Upper lobe of left lung (tissue), 6 donors: Measurements from ENCODE around the gene SPATA16. TPM values are rescaled to one million over a fixed set of nuclear protein-coding genes. Genes with fewer than 3 reads are reported as not detected.

Experiments
- ATAC-seq, 2 donors: fragments of 200-7000 bp; cut with Tn5 transposase; one replicate each; pipeline ENCODE4 v1.9.1; 2022; ENCODE audit warnings: mild to moderate bottlenecking in 2 of 2, moderate library complexity in 2 of 2; ENCODE audit not compliant: low FRiP score in 2 of 2
- DNase-seq, 2 donors: peaks; one replicate each; pipeline ENCODE4 v3.0.0-alpha.2; 2019 to 2020
- H3K27ac ChIP-seq, 4 donors: fragments of 200-600 bp; sonication (generic); one replicate each; pipeline ENCODE4 v1.5.1; 2016 to 2019
- H3K27me3 ChIP-seq, 4 donors: fragments of 200-600 bp; sonication (generic); one replicate each; pipeline ENCODE4 v1.5.1; 2017 to 2019
- H3K36me3 ChIP-seq, 4 donors: fragments of 200-600 bp; sonication (generic); one replicate each; pipeline ENCODE4 v1.5.1; 2016 to 2019
- H3K4me1 ChIP-seq, 4 donors: fragments of 200-600 bp; sonication (generic); one replicate each; pipeline ENCODE4 v1.5.1; 2018 to 2019
- H3K4me3 ChIP-seq, 4 donors: fragments of 200-600 bp; sonication (generic); one replicate each; pipeline ENCODE4 v1.5.1; 2017 to 2019; ENCODE audit warnings: mild to moderate bottlenecking in 2 of 4, moderate library complexity in 1 of 4
- H3K9me3 ChIP-seq, 4 donors: fragments of 200-600 bp; sonication (generic); one replicate each; pipeline ENCODE4 v1.5.1; 2018 to 2019
- CTCF ChIP-seq, 6 experiments: fragments of 450-650 bp in 4 of 6; fragments of 200-600 bp in 2 of 6; sonication (generic) in 2 of 6; IDR thresholded peaks; one replicate each; pipeline ENCODE4 v1.5.1; 2016 to 2019; ENCODE audit warnings: antibody characterized with exemption in 6 of 6
- EP300 ChIP-seq, 4 donors: sonication (generic); formaldehyde crosslinking; IDR thresholded peaks; one replicate each; pipeline ENCODE4 v1.5.1; 2017; ENCODE audit warnings: antibody characterized with exemption in 4 of 4, control low read depth in 2 of 4
- POLR2A ChIP-seq, 4 donors: fragments of 450-650 bp; IDR thresholded peaks; one replicate each; pipeline ENCODE4 v1.5.1; 2016 to 2017; ENCODE audit warnings: antibody characterized with exemption in 4 of 4, mild to moderate bottlenecking in 2 of 4
- POLR2AphosphoS5 ChIP-seq, 2 donors: sonication (generic); formaldehyde crosslinking; IDR thresholded peaks; one replicate each; pipeline ENCODE4 v1.5.1; 2017; ENCODE audit warnings: antibody characterized with exemption in 2 of 2
- WGBS, 2 donors: methylation state at CpG; one replicate each; pipeline ENCODE4 v1.1.5; 2017 to 2018; 5-methylcytosine and 5-hydroxymethylcytosine counted together
- total RNA-seq, 6 donors: library from RNA; depleted of rRNA in 4 of 6; stranded (reverse); fragments of >200 nt in 4 of 6; gene quantifications; one replicate each; pipeline versions ENCODE4 v1.1.0 to v1.2.1, GENCODE V29; 2016 to 2021
- donor health status: DM: no; HTN: no; CAD: no; lungs with moderate emphysema.
- donor health status: DM: no; HTN: yes; CAD: no; lungs with severe emphysema.

The SPATA16 gene
- total RNA-seq, 6 donors from 2014 or later = not detected

- DNase-seq (no peak), ATAC-seq (no peak)
- Histone ChIP-seq H3K27ac (no peak overlapping the region), H3K36me3 (no peaks in the 10 kb centered on the region), H3K4me3 (no peak overlapping the region), H3K4me1 (no peaks in the 10 kb centered on the region), H3K9me3 (no peaks in the 10 kb centered on the region), H3K27me3 (no peaks in the 10 kb centered on the region)
- WGBS, 2 donors = 41 to 45% methylated on average over 4 of the region's 4 CpGs
- no peak for TF ChIP-seq POLR2AphosphoS5 (IDR thresholded peaks at IDR 0.05)
- TF ChIP-seq EP300 (IDR thresholded peaks at IDR 0.05) = no peak
- TF ChIP-seq POLR2A (IDR thresholded peaks at IDR 0.05) = no peak
- TF ChIP-seq CTCF (IDR thresholded peaks at IDR 0.05) = no peak
Observed at GRCh38 chr3:172840913-172841312, 300.1 kb downstream of the SPATA16 start.

- ATAC-seq (no peak), DNase-seq (no peak)
- no peak overlapping the region for H3K4me3 ChIP-seq
- H3K36me3 ChIP-seq = no peaks in the 10 kb centered on the region
- H3K27me3 ChIP-seq = no peaks in the 10 kb centered on the region
- no peak overlapping the region for H3K27ac ChIP-seq
- no peaks in the 10 kb centered on the region for H3K9me3 ChIP-seq
- H3K4me1 ChIP-seq = no peaks in the 10 kb centered on the region
- WGBS, 2 donors = 67 to 78% methylated on average over 4 of the region's 4 CpGs
- no peak for TF ChIP-seq CTCF (IDR thresholded peaks at IDR 0.05)
- no peak for TF ChIP-seq EP300 (IDR thresholded peaks at IDR 0.05)
Observed at GRCh38 chr3:172840463-172840862, 300.6 kb downstream of the SPATA16 start.

GRCh38 chr3:172839679-172840078, 301.4 kb downstream of the SPATA16 start:
- ATAC-seq (no peak), DNase-seq (no peak)
- TF ChIP-seq EP300 (IDR thresholded peaks at IDR 0.05) = no peak
- no peak for TF ChIP-seq POLR2A (IDR thresholded peaks at IDR 0.05)
- TF ChIP-seq POLR2AphosphoS5 (IDR thresholded peaks at IDR 0.05) = no peak
- no peak for TF ChIP-seq CTCF (IDR thresholded peaks at IDR 0.05)
- Histone ChIP-seq H3K4me3 (no peak overlapping the region), H3K36me3 (no peaks in the 10 kb centered on the region), H3K27ac (no peak overlapping the region), H3K27me3 (no peaks in the 10 kb centered on the region), H3K4me1 (no peaks in the 10 kb centered on the region), H3K9me3 (no peaks in the 10 kb centered on the region)
- 52 to 56% methylated on average over 4 of the region's 4 CpGs for WGBS, 2 donors
